SK-N-SH treated with all-trans-retinoic acid at 6 μM for 48 hours (cell line): ENCODE measurements around the gene RALGPS1.

Experiments used
- ATAC-seq: fragments of 200-7000 bp; cut with Tn5 transposase; 3 replicates; pipeline ENCODE4 v1.9.1; 2020; ENCODE audit warnings: mild to moderate bottlenecking, moderate library complexity
- ARNTL ChIP-seq: fragments of 450-650 bp; formaldehyde crosslinking; IDR thresholded peaks from 2 replicates; pipeline ENCODE4 v1.5.0; 2020; ENCODE audit warnings: low read depth, mild to moderate bottlenecking, moderate library complexity, borderline replicate concordance
- BACH2 ChIP-seq: fragments of 250-450 bp; sonication (Bioruptor Pico); IDR thresholded peaks from 2 replicates; pipeline ENCODE4 v1.9.0; 2021; ENCODE audit warnings: mild to moderate bottlenecking, borderline replicate concordance
- CSDC2 ChIP-seq: fragments of 250-450 bp; sonication (Bioruptor Pico); IDR thresholded peaks from 2 replicates; pipeline ENCODE4 v1.5.0; 2020; ENCODE audit warnings: mild to moderate bottlenecking, moderate library complexity
- ESRRG ChIP-seq: fragments of 250-450 bp; sonication (Bioruptor Pico); IDR thresholded peaks from 2 replicates; pipeline ENCODE4 v1.6.1; 2021; ENCODE audit warnings: mild to moderate bottlenecking
- GLIS3 ChIP-seq: fragments of 250-450 bp; sonication (Bioruptor Pico); IDR thresholded peaks from 2 replicates; pipeline ENCODE4 v1.5.0; 2020; ENCODE audit warnings: mild to moderate bottlenecking, moderate library complexity
- ISL1 ChIP-seq: fragments of 250-450 bp; sonication (Bioruptor Pico); IDR thresholded peaks from 2 replicates; pipeline ENCODE4 v2.1.2; 2022; ENCODE audit warnings: mild to moderate bottlenecking, moderate library complexity
- OSR1 ChIP-seq: fragments of 250-450 bp; sonication (Bioruptor Pico); IDR thresholded peaks from 2 replicates; pipeline ENCODE4 v1.8.0; 2022; ENCODE audit warnings: moderate library complexity, mild to moderate bottlenecking, inconsistent platforms
- PPARA ChIP-seq: fragments of 250-450 bp; sonication (Bioruptor Pico); IDR thresholded peaks from 2 replicates; pipeline ENCODE4 v1.5.0; 2020; ENCODE audit warnings: mild to moderate bottlenecking, borderline replicate concordance
- RARB ChIP-seq: fragments of 250-450 bp; sonication (Bioruptor Pico); IDR thresholded peaks from 2 replicates; pipeline ENCODE4 v1.8.0; 2021; ENCODE audit warnings: mild to moderate bottlenecking, moderate library complexity
- SNAI2 ChIP-seq: fragments of 250-450 bp; sonication (Bioruptor Pico); IDR thresholded peaks from 2 replicates; pipeline ENCODE4 v1.5.0; 2020; ENCODE audit warnings: mild to moderate bottlenecking, moderate library complexity
- TCF4 ChIP-seq: fragments of 250-450 bp; sonication (Bioruptor Pico); IDR thresholded peaks from 2 replicates; pipeline ENCODE4 v1.8.0; 2021; ENCODE audit warnings: mild to moderate bottlenecking, moderate library complexity, borderline replicate concordance
- TOX ChIP-seq: fragments of 250-450 bp; sonication (Bioruptor Pico); IDR thresholded peaks from 2 replicates; pipeline ENCODE4 v1.8.0; 2021; ENCODE audit warnings: mild to moderate bottlenecking, moderate library complexity, borderline replicate concordance
- ZC3H10 ChIP-seq: fragments of 250-450 bp; sonication (Bioruptor Pico); IDR thresholded peaks from 2 replicates; pipeline ENCODE4 v1.5.1; 2021; ENCODE audit warnings: mild to moderate bottlenecking, moderate library complexity
- ZFP3 ChIP-seq: fragments of 250-450 bp; sonication (Bioruptor Pico); IDR thresholded peaks from 2 replicates; pipeline ENCODE4 v1.5.0; 2020; ENCODE audit warnings: mild to moderate bottlenecking, moderate library complexity
- ZFP30 ChIP-seq: fragments of 450-650 bp; formaldehyde crosslinking; IDR thresholded peaks from 2 replicates; pipeline ENCODE4 v1.5.0; 2022; ENCODE audit warnings: mild to moderate bottlenecking, moderate library complexity
- ZNF565 ChIP-seq: fragments of 450-650 bp; formaldehyde crosslinking; conservative IDR thresholded peaks from 2 replicates; pipeline ENCODE4 v1.5.0; 2020; ENCODE audit warnings: low read depth, mild to moderate bottlenecking, moderate library complexity
- ZNF70 ChIP-seq: fragments of 450-650 bp; formaldehyde crosslinking; IDR thresholded peaks from 2 replicates; pipeline ENCODE4 v1.5.0; 2020; ENCODE audit warnings: mild to moderate bottlenecking, moderate library complexity
- ZNF8 ChIP-seq: fragments of 450-650 bp; formaldehyde crosslinking; IDR thresholded peaks from 2 replicates; pipeline ENCODE4 v1.5.0; 2020; ENCODE audit warnings: mild to moderate bottlenecking, moderate library complexity
- TF ChIP-seq, protein P1 (sequence below): fragments of 250-450 bp; sonication (Bioruptor Pico); IDR thresholded peaks from 2 replicates; pipeline ENCODE4 v1.8.0; 2021; ENCODE audit warnings: low read depth, mild to moderate bottlenecking, moderate library complexity, borderline replicate concordance
- TF ChIP-seq, protein P2 (sequence below): fragments of 250-450 bp; sonication (Bioruptor Pico); IDR thresholded peaks from 2 replicates; pipeline ENCODE4 v1.5.1; 2020; ENCODE audit warnings: low read depth, mild to moderate bottlenecking, moderate library complexity
- TF ChIP-seq, protein P3 (sequence below): fragments of 250-450 bp; sonication (Bioruptor Pico); IDR thresholded peaks from 2 replicates; pipeline ENCODE4 v1.8.0; 2020; ENCODE audit warnings: mild to moderate bottlenecking, moderate library complexity, borderline replicate concordance
- TF ChIP-seq, protein P4 (sequence below): fragments of 250-450 bp; sonication (Bioruptor Pico); IDR thresholded peaks from 2 replicates; pipeline ENCODE4 v1.5.1; 2021; ENCODE audit warnings: mild to moderate bottlenecking, moderate library complexity
- TF ChIP-seq, protein P5 (sequence below): fragments of 250-450 bp; sonication (Bioruptor Pico); IDR thresholded peaks from 2 replicates; pipeline ENCODE4 v1.5.0; 2020; ENCODE audit warnings: mild to moderate bottlenecking, moderate library complexity

The RALGPS1 gene

DNA sequence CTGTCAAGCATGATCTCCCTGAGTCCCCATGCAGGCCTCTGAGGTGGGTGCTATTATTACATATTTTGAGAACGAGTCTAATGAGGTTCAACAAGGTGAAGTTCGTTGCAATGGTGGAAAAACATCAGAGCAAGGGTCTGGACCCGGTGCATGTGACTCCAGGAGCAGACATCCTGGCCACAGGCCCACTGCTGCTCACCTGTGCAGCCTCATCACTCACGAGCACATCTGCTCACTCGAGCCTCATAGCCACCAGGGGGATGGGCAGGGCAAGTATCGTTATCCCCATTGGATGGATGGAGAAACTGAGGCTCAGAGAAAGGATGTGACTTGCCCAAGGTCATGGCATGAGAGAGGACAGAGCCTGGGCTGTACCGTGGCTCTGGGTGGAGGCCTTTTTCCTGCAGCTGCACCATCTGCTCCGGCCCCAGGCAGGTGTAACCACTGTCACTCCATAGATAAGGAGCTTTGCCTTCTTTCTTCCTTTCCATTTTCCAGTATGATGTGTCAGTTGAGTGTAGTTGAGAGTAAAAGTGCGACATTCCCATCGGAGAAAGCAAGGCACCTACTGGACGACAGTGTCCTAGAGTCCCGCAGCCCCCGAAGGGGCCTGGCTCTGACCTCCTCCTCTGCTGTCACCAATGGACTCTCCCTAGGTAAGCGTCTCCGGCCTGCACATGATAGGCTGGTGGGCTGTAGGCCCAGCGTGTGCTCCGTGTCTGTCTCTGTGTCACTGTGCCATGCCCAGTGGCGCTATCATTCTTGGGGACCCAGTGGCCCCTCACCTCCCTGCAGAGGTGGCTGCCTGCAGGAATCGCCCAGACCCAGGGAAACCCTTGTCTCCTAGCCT, 281.6 kb downstream of the RALGPS1 start:
- ATAC-seq: no peak
- no peak for TF ChIP-seq TCF4 (CRISPR knock-in tag)
- no peak for TF ChIP-seq OSR1 (CRISPR knock-in tag)
- TF ChIP-seq, protein P1, sequence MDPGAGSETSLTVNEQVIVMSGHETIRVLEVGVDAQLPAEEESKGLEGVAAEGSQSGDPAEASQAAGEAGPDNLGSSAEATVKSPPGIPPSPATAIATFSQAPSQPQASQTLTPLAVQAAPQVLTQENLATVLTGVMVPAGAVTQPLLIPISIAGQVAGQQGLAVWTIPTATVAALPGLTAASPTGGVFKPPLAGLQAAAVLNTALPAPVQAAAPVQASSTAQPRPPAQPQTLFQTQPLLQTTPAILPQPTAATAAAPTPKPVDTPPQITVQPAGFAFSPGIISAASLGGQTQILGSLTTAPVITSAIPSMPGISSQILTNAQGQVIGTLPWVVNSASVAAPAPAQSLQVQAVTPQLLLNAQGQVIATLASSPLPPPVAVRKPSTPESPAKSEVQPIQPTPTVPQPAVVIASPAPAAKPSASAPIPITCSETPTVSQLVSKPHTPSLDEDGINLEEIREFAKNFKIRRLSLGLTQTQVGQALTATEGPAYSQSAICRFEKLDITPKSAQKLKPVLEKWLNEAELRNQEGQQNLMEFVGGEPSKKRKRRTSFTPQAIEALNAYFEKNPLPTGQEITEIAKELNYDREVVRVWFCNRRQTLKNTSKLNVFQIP (CRISPR knock-in tag): no peak
- TF ChIP-seq ZNF70 (CRISPR knock-in tag): no peak
- no peak for TF ChIP-seq CSDC2 (CRISPR knock-in tag)
- TF ChIP-seq GLIS3: no peak
- TF ChIP-seq, protein P2, sequence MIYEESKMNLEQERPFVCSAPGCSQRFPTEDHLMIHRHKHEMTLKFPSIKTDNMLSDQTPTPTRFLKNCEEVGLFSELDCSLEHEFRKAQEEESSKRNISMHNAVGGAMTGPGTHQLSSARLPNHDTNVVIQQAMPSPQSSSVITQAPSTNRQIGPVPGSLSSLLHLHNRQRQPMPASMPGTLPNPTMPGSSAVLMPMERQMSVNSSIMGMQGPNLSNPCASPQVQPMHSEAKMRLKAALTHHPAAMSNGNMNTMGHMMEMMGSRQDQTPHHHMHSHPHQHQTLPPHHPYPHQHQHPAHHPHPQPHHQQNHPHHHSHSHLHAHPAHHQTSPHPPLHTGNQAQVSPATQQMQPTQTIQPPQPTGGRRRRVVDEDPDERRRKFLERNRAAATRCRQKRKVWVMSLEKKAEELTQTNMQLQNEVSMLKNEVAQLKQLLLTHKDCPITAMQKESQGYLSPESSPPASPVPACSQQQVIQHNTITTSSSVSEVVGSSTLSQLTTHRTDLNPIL (CRISPR knock-in tag): no peak
- TF ChIP-seq ZFP30: no peak
- no peak for TF ChIP-seq TOX (CRISPR knock-in tag)
- TF ChIP-seq ZNF565 (CRISPR knock-in tag): no peak
- TF ChIP-seq BACH2: no peak
- no peak for TF ChIP-seq PPARA

DNA sequence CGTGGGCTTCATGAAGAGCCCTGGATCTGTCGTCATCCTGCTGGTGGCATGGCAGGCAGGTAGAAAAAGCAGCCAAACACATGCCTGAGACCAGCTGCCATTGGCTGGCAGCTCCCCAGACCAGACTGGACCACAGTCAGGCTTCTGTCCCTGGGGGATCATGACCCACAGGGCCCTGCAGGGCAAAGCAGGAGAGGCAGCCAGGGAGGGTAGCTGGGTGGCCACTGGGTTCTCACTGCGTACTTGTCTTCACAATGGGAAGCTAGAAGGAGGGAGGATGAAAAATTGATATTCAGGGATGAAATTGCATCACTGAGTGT, 282.2 kb downstream of the RALGPS1 start:
- ATAC-seq: no peak
- TF ChIP-seq PPARA (no peak), ZFP30 (no peak)
- TF ChIP-seq, all 23 proteins: peak for 0

DNA sequence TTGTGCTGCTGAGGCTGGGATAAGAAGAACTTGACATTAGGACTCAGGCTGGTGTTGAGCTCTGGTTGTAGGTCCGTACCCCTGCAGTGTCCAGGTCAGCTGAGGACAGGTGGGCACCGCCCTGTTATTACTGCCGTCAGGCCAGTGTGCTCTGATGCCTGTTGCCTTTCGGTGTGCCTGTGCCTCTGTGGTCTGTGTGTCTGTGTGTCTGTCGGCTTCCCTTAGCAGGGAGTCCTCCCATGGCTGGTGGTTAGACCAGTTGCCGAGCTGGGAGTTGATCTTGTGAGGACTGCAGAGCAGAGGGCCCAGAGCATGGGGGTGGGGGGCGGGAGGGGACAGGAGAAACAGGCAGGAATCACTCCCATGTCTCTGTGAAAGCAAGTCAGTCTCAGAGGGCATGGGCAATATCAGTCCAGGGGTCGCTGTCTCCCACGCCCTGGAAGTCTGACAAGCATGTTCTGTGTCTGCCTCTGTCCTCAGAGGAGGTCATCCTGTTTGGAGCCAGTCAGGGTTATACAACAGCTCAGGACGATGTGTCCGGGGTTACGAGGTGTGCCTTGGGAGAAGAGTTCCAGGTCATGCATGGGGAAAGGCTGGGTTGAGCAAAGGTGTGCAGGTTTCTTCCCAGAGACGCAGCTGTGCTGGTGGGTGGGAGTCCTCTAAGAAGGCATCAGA, 282.7 kb downstream of the RALGPS1 start:
- no peak for TF ChIP-seq BACH2
- TF ChIP-seq, protein P3, sequence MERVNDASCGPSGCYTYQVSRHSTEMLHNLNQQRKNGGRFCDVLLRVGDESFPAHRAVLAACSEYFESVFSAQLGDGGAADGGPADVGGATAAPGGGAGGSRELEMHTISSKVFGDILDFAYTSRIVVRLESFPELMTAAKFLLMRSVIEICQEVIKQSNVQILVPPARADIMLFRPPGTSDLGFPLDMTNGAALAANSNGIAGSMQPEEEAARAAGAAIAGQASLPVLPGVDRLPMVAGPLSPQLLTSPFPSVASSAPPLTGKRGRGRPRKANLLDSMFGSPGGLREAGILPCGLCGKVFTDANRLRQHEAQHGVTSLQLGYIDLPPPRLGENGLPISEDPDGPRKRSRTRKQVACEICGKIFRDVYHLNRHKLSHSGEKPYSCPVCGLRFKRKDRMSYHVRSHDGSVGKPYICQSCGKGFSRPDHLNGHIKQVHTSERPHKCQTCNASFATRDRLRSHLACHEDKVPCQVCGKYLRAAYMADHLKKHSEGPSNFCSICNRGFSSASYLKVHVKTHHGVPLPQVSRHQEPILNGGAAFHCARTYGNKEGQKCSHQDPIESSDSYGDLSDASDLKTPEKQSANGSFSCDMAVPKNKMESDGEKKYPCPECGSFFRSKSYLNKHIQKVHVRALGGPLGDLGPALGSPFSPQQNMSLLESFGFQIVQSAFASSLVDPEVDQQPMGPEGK: no peak
- no peak for TF ChIP-seq ISL1
- no peak for TF ChIP-seq TOX (CRISPR knock-in tag)
- no peak for TF ChIP-seq PPARA
- no peak for TF ChIP-seq ZC3H10 (CRISPR knock-in tag)
- TF ChIP-seq, protein P1 (CRISPR knock-in tag): no peak
- TF ChIP-seq, protein P4, sequence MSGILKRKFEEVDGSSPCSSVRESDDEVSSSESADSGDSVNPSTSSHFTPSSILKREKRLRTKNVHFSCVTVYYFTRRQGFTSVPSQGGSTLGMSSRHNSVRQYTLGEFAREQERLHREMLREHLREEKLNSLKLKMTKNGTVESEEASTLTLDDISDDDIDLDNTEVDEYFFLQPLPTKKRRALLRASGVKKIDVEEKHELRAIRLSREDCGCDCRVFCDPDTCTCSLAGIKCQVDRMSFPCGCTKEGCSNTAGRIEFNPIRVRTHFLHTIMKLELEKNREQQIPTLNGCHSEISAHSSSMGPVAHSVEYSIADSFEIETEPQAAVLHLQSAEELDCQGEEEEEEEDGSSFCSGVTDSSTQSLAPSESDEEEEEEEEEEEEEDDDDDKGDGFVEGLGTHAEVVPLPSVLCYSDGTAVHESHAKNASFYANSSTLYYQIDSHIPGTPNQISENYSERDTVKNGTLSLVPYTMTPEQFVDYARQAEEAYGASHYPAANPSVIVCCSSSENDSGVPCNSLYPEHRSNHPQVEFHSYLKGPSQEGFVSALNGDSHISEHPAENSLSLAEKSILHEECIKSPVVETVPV (CRISPR knock-in tag): no peak
- no peak for TF ChIP-seq ZFP3 (CRISPR knock-in tag)
- TF ChIP-seq, protein P2 (CRISPR knock-in tag): no peak
- no peak for TF ChIP-seq ARNTL (CRISPR knock-in tag)
- TF ChIP-seq ZNF70 (CRISPR knock-in tag): no peak
- no peak for TF ChIP-seq ESRRG (CRISPR knock-in tag)
- TF ChIP-seq, protein P5, sequence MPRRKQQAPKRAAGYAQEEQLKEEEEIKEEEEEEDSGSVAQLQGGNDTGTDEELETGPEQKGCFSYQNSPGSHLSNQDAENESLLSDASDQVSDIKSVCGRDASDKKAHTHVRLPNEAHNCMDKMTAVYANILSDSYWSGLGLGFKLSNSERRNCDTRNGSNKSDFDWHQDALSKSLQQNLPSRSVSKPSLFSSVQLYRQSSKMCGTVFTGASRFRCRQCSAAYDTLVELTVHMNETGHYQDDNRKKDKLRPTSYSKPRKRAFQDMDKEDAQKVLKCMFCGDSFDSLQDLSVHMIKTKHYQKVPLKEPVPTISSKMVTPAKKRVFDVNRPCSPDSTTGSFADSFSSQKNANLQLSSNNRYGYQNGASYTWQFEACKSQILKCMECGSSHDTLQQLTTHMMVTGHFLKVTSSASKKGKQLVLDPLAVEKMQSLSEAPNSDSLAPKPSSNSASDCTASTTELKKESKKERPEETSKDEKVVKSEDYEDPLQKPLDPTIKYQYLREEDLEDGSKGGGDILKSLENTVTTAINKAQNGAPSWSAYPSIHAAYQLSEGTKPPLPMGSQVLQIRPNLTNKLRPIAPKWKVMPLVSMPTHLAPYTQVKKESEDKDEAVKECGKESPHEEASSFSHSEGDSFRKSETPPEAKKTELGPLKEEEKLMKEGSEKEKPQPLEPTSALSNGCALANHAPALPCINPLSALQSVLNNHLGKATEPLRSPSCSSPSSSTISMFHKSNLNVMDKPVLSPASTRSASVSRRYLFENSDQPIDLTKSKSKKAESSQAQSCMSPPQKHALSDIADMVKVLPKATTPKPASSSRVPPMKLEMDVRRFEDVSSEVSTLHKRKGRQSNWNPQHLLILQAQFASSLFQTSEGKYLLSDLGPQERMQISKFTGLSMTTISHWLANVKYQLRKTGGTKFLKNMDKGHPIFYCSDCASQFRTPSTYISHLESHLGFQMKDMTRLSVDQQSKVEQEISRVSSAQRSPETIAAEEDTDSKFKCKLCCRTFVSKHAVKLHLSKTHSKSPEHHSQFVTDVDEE (CRISPR knock-in tag): no peak
- no peak for TF ChIP-seq ZNF565 (CRISPR knock-in tag)
- no peak for TF ChIP-seq OSR1 (CRISPR knock-in tag)
- no peak for TF ChIP-seq ZNF8
- TF ChIP-seq SNAI2 (CRISPR knock-in tag): no peak
- TF ChIP-seq ZFP30: no peak
- TF ChIP-seq RARB: no peak
- TF ChIP-seq, all 23 proteins: peak for 0
- no peak for ATAC-seq
